Mononuclear cell (primary cell): Measurements from ENCODE around the gene BBS1. TPM values are rescaled to one million over a fixed set of nuclear protein-coding genes. Genes with fewer than 3 reads are reported as not detected.

Experiments used
- total RNA-seq: library from RNA; depleted of rRNA; stranded (reverse); fragments of >200 nt; gene quantifications from one replicate; pipeline ENCODE4 v1.2.3, GENCODE V29; 2012

BBS1 gene
- total RNA-seq, 1 donor: 12.6 TPM

Other genes starting within 250 kb of the BBS1 start
- gene RAB1B, start 242.0 kb upstream of the BBS1 start, total RNA-seq: 40.5 TPM
- 1.0 TPM for gene CNIH2, start 232.5 kb upstream of the BBS1 start, total RNA-seq
- 13.1 TPM for gene YIF1A, start 221.5 kb upstream of the BBS1 start, total RNA-seq
- gene TMEM151A, start 218.7 kb upstream of the BBS1 start, total RNA-seq: 0.21 TPM
- 1.5 TPM for gene CD248, start 193.6 kb upstream of the BBS1 start, total RNA-seq
- 4.8 TPM for gene RIN1, start 174.2 kb upstream of the BBS1 start, total RNA-seq
- 51.7 TPM for gene BRMS1, start 165.5 kb upstream of the BBS1 start, total RNA-seq
- 0.84 TPM for gene B4GAT1, start 163.0 kb upstream of the BBS1 start, total RNA-seq
- 1.2 TPM for gene SLC29A2, start 138.9 kb upstream of the BBS1 start, total RNA-seq
- not detected for gene NPAS4, start 89.6 kb upstream of the BBS1 start, total RNA-seq
- gene MRPL11, start 71.8 kb upstream of the BBS1 start, total RNA-seq: 22.6 TPM
- 9.8 TPM for gene PELI3, start 43.7 kb upstream of the BBS1 start, total RNA-seq
- 15.2 TPM for gene DPP3, start 30.2 kb upstream of the BBS1 start, total RNA-seq
- 10.0 TPM for gene ZDHHC24, start 35.4 kb downstream of the BBS1 start, total RNA-seq
- gene ACTN3, start 36.3 kb downstream of the BBS1 start, total RNA-seq: not detected
- gene CTSF, start 58.0 kb downstream of the BBS1 start, total RNA-seq: 14.5 TPM
- 0.21 TPM for gene CCDC87, start 82.4 kb downstream of the BBS1 start, total RNA-seq
- gene CCS, start 82.5 kb downstream of the BBS1 start, total RNA-seq: 10.7 TPM
- 76.4 TPM for gene RBM14, start 106.0 kb downstream of the BBS1 start, total RNA-seq
- gene RBM4, start 128.1 kb downstream of the BBS1 start, total RNA-seq: 112 TPM
- 3.4 TPM for gene RBM4B, start 167.3 kb downstream of the BBS1 start, total RNA-seq
- 0.10 TPM for gene SPTBN2, start 218.6 kb downstream of the BBS1 start, total RNA-seq